Osteocyte (in vitro differentiated cells): ENCODE results near the gene DEF6. TPM values are rescaled to one million over a fixed set of nuclear protein-coding genes. Genes with fewer than 3 reads are reported as not detected.

Experiments
- DNase-seq: peaks from one replicate; pipeline ENCODE4 v3.0.0; 2021; ENCODE audit warnings: mixed read lengths; ENCODE audit not compliant: unreplicated experiment; ENCODE audit errors: extremely low spot score
- H3K27ac Mint-ChIP-seq: one replicate; pipeline ENCODE4 v1.8.0; 2021; ENCODE audit warnings: mild to moderate bottlenecking, mixed read lengths; ENCODE audit not compliant: unreplicated experiment
- H3K27me3 Mint-ChIP-seq: one replicate; pipeline ENCODE4 v1.8.0; 2021; ENCODE audit warnings: mixed read lengths; ENCODE audit not compliant: unreplicated experiment
- H3K36me3 Mint-ChIP-seq: one replicate; pipeline ENCODE4 v1.8.0; 2021; ENCODE audit warnings: mixed read lengths; ENCODE audit not compliant: unreplicated experiment
- H3K4me1 Mint-ChIP-seq: one replicate; pipeline ENCODE4 v1.8.0; 2021; ENCODE audit warnings: mixed read lengths; ENCODE audit not compliant: unreplicated experiment
- H3K4me3 Mint-ChIP-seq: one replicate; pipeline ENCODE4 v1.8.0; 2021; ENCODE audit warnings: mild to moderate bottlenecking, moderate library complexity, mixed read lengths; ENCODE audit not compliant: unreplicated experiment
- H3K9me3 Mint-ChIP-seq: one replicate; pipeline ENCODE4 v1.8.0; 2021; ENCODE audit warnings: mixed read lengths; ENCODE audit not compliant: unreplicated experiment
- CTCF ChIP-seq: fragments of 200-600 bp; sonication (generic); IDR thresholded peaks from 2 replicates; pipeline ENCODE4 v1.5.0; 2021; ENCODE audit warnings: antibody characterized with exemption, mild to moderate bottlenecking, moderate library complexity
- total RNA-seq: library from RNA; stranded (reverse); gene quantifications from 2 replicates; pipeline ENCODE4 v1.2.1, GENCODE V29; 2021

Gene DEF6
- total RNA-seq, 1 donor from 2014 or later, result 0.59 TPM

- TF ChIP-seq CTCF, result no peak
- no peaks in the 10 kb centered on the region for H3K27me3 Mint-ChIP-seq
- H3K4me1 Mint-ChIP-seq, result peaks cover 21% of the 10 kb centered on the region
- no peaks in the 10 kb centered on the region for H3K36me3 Mint-ChIP-seq
- H3K4me3 Mint-ChIP-seq, result peak overlapping the region; percentile 98
- H3K27ac Mint-ChIP-seq, result peak overlapping the region; percentile 99
- no peak for DNase-seq
- H3K9me3 Mint-ChIP-seq, result no peaks in the 10 kb centered on the region
Measured at GRCh38 chr6:35258336-35258735, 39.3 kb upstream of the DEF6 start.

- peak overlapping the region; percentile 98 for H3K4me3 Mint-ChIP-seq
- H3K9me3 Mint-ChIP-seq, result no peaks in the 10 kb centered on the region
- H3K4me1 Mint-ChIP-seq, result peaks cover 21% of the 10 kb centered on the region
- no peaks in the 10 kb centered on the region for H3K27me3 Mint-ChIP-seq
- DNase-seq, result no peak
- no peaks in the 10 kb centered on the region for H3K36me3 Mint-ChIP-seq
- H3K27ac Mint-ChIP-seq, result peak overlapping the region; percentile 99
- peak; percentile 28 for TF ChIP-seq CTCF
Measured at GRCh38 chr6:35258858-35259193, 38.8 kb upstream of the DEF6 start.

GRCh38 chr6:35259194-35259947 lies 38.2 kb upstream of the DEF6 start, which contains the start of gene ZNF76:
Gene ZNF76, plus strand, starts transcription at chr6:35259735. Its CDS starts 21,417 bp downstream, at chr6:35281152.
- peak within 1 kb of the TSS; percentile 99 for H3K27ac Mint-ChIP-seq
- no peaks in the 10 kb centered on the region for H3K27me3 Mint-ChIP-seq
- peaks cover 21% of the 10 kb centered on the region for H3K4me1 Mint-ChIP-seq
- H3K4me3 Mint-ChIP-seq, result peak within 1 kb of the TSS; percentile 98
- no peaks in the 10 kb centered on the region for H3K9me3 Mint-ChIP-seq
- no peaks in the 10 kb centered on the region for H3K36me3 Mint-ChIP-seq
- no peak for TF ChIP-seq CTCF
- peak; percentile 99 for DNase-seq

- Mint-ChIP-seq H3K9me3 (no peaks in the 10 kb centered on the region), H3K4me1 (peaks cover 21% of the 10 kb centered on the region), H3K27me3 (no peaks in the 10 kb centered on the region), H3K36me3 (no peaks in the 10 kb centered on the region), H3K27ac (peak overlapping the region; percentile 85), H3K4me3 (peak overlapping the region; percentile 98)
- no peak for TF ChIP-seq CTCF
- DNase-seq, result no peak
Measured at GRCh38 chr6:35259948-35260590, 37.5 kb upstream of the DEF6 start.
